Glutamatergic neuron (in vitro differentiated cells): ENCODE data around the gene SCN5A. TPM values are rescaled to one million over a fixed set of nuclear protein-coding genes. Genes with fewer than 3 reads are reported as not detected.

Experiments
- DNase-seq: peaks from one replicate; pipeline ENCODE4 v3.0.0; 2022
- H3K27ac Mint-ChIP-seq: one replicate; pipeline ENCODE4 v1.8.0; 2020; ENCODE audit warnings: mild to moderate bottlenecking, mixed read lengths, inconsistent platforms; ENCODE audit not compliant: unreplicated experiment
- H3K27me3 Mint-ChIP-seq: one replicate; pipeline ENCODE4 v1.8.0; 2020; ENCODE audit warnings: mild to moderate bottlenecking, moderate library complexity, mixed read lengths, inconsistent platforms; ENCODE audit not compliant: unreplicated experiment
- H3K36me3 Mint-ChIP-seq: one replicate; pipeline ENCODE4 v1.8.0; 2020; ENCODE audit warnings: mild to moderate bottlenecking, mixed read lengths, inconsistent platforms; ENCODE audit not compliant: unreplicated experiment
- H3K4me1 Mint-ChIP-seq: one replicate; pipeline ENCODE4 v1.8.0; 2020; ENCODE audit warnings: mild to moderate bottlenecking, low read depth, mixed read lengths, inconsistent platforms; ENCODE audit not compliant: unreplicated experiment
- H3K4me3 Mint-ChIP-seq: one replicate; pipeline ENCODE4 v1.8.0; 2020; ENCODE audit warnings: mild to moderate bottlenecking, mixed read lengths, inconsistent platforms; ENCODE audit not compliant: unreplicated experiment
- H3K9me3 Mint-ChIP-seq: one replicate; pipeline ENCODE4 v1.8.0; 2020; ENCODE audit warnings: mild to moderate bottlenecking, moderate library complexity, mixed read lengths, inconsistent platforms; ENCODE audit not compliant: unreplicated experiment
- CTCF ChIP-seq: fragments of 200-600 bp; sonication (generic); IDR thresholded peaks from one replicate; pipeline ENCODE4 v1.5.0; 2021; ENCODE audit not compliant: partially characterized antibody, unreplicated experiment
- total RNA-seq: library from RNA; stranded (reverse); fragmentation: NEBNext Ultra II Directional; extraction: Animal tissue kit (Norgen Biotek cat#: 25700); gene quantifications from one replicate; pipeline ENCODE4 v1.2.1, GENCODE V29; 2021; ENCODE audit not compliant: unreplicated experiment

Gene SCN5A
- total RNA-seq, 1 donor from 2014 or later: 4.8 TPM

- Mint-ChIP-seq H3K36me3 (peaks cover 9% of the 10 kb centered on the region), H3K27ac (no peak overlapping the region), H3K9me3 (peaks cover 3% of the 10 kb centered on the region), H3K4me3 (no peak overlapping the region), H3K27me3 (peaks cover 4% of the 10 kb centered on the region), H3K4me1 (no peaks in the 10 kb centered on the region)
- DNase-seq: no peak
- no peak for TF ChIP-seq CTCF
Measured at GRCh38 chr3:38553071-38553470, 96.4 kb downstream of the SCN5A start.

- Mint-ChIP-seq H3K4me3 (no peak overlapping the region), H3K27ac (no peak overlapping the region), H3K36me3 (peaks cover 9% of the 10 kb centered on the region), H3K27me3 (peaks cover 4% of the 10 kb centered on the region), H3K9me3 (peaks cover 3% of the 10 kb centered on the region), H3K4me1 (no peaks in the 10 kb centered on the region)
- DNase-seq: no peak
- no peak for TF ChIP-seq CTCF
Measured at GRCh38 chr3:38552364-38552763, 97.1 kb downstream of the SCN5A start.

- no peak overlapping the region for H3K4me3 Mint-ChIP-seq
- no peak for TF ChIP-seq CTCF
Measured at GRCh38 chr3:38551026-38551832, 98.3 kb downstream of the SCN5A start.

GRCh38 chr3:38549957-38550840, 99.3 kb downstream of the SCN5A start:
- Mint-ChIP-seq H3K36me3 (peaks cover 4% of the 10 kb centered on the region), H3K4me1 (no peaks in the 10 kb centered on the region), H3K9me3 (peaks cover 3% of the 10 kb centered on the region), H3K27ac (no peak overlapping the region), H3K27me3 (peaks cover 4% of the 10 kb centered on the region), H3K4me3 (no peak overlapping the region)
- TF ChIP-seq CTCF: no peak
- no peak for DNase-seq

More at GRCh38 chr3:38551026-38551832, 98.3 kb downstream of the SCN5A start:
- Mint-ChIP-seq H3K27ac (no peak overlapping the region), H3K4me1 (no peaks in the 10 kb centered on the region), H3K27me3 (peaks cover 4% of the 10 kb centered on the region), H3K36me3 (peaks cover 4% of the 10 kb centered on the region), H3K9me3 (peaks cover 3% of the 10 kb centered on the region)
- DNase-seq: no peak
